Vagina (tissue), 2 donors: Measurements from ENCODE around the gene CA5A. TPM values are rescaled to one million over a fixed set of nuclear protein-coding genes. Genes with fewer than 3 reads are reported as not detected.
A peak's percentile ranks its signal among the peaks of the same experiment; 100 is the strongest.

ENCODE experiments used
- DNase-seq, 2 donors: peaks; one replicate each; pipeline ENCODE4 v3.0.0-alpha.2; 2017; ENCODE audit errors: extremely low spot score in 2 of 2
- H3K27ac ChIP-seq: fragments of 200-600 bp; sonication (generic); one replicate; pipeline ENCODE4 v1.5.1; 2019
- H3K27me3 ChIP-seq: fragments of 200-600 bp; sonication (generic); one replicate; pipeline ENCODE4 v1.5.1; 2019
- H3K36me3 ChIP-seq, 2 donors: fragments of 200-600 bp; sonication (generic); one replicate each; pipeline ENCODE4 v1.5.1; 2017 to 2019
- H3K4me1 ChIP-seq: fragments of 200-600 bp; sonication (generic); one replicate; pipeline ENCODE4 v1.5.1; 2019
- H3K4me3 ChIP-seq, 2 donors: fragments of 200-600 bp; sonication (generic); 1 replicate in 1 of 2; 2 replicates in 1 of 2; pipeline ENCODE4 v1.5.1; 2016 to 2019
- H3K9me3 ChIP-seq: fragments of 200-600 bp; sonication (generic); one replicate; pipeline ENCODE4 v1.5.1; 2019
- POLR2A ChIP-seq, 2 donors: fragments of 450-650 bp; IDR thresholded peaks; one replicate each; pipeline ENCODE4 v1.6.1; 2017; ENCODE audit warnings: antibody characterized with exemption in 2 of 2, mild to moderate bottlenecking in 2 of 2, moderate library complexity in 2 of 2
- POLR2AphosphoS5 ChIP-seq, 2 donors: sonication (generic); formaldehyde crosslinking; IDR thresholded peaks; one replicate each; pipeline ENCODE4 v1.9.0; 2017; ENCODE audit warnings: antibody characterized with exemption in 2 of 2, mild to moderate bottlenecking in 2 of 2, low read depth in 1 of 2; ENCODE audit not compliant: insufficient read depth in 1 of 2
- intact Hi-C: fragments of 100-400 bp; cut with DNase I; formaldehyde crosslinking; loops from one replicate; pipeline ENCODE4 v1.15.1; 2023
- total RNA-seq: library from RNA; depleted of rRNA; stranded (reverse); fragments of >200 nt; gene quantifications from one replicate; pipeline ENCODE4 v1.2.3, GENCODE V29; 2016
- TF ChIP-seq, protein P1 (sequence below), 3 experiments: fragments of 450-650 bp in 2 of 3; fragments of 200-600 bp in 1 of 3; sonication (generic) in 1 of 3; IDR thresholded peaks; one replicate each; pipeline ENCODE4 v1.5.1; 2017 to 2019; ENCODE audit warnings: antibody characterized with exemption in 3 of 3, mild to moderate bottlenecking in 2 of 3, moderate library complexity in 2 of 3

Gene CA5A
- total RNA-seq, 1 donor from 2014 or later: not detected

GRCh38 chr16:87953308-87954215, 17.2 kb upstream of the CA5A start:
- TF ChIP-seq POLR2AphosphoS5 (IDR thresholded peaks at IDR 0.05; ENCODE audit: insufficient read depth in 1 of 2, low read depth in 1 of 2) (no peak), POLR2A (IDR thresholded peaks at IDR 0.05) (no peak)
- TF ChIP-seq, protein P1, sequence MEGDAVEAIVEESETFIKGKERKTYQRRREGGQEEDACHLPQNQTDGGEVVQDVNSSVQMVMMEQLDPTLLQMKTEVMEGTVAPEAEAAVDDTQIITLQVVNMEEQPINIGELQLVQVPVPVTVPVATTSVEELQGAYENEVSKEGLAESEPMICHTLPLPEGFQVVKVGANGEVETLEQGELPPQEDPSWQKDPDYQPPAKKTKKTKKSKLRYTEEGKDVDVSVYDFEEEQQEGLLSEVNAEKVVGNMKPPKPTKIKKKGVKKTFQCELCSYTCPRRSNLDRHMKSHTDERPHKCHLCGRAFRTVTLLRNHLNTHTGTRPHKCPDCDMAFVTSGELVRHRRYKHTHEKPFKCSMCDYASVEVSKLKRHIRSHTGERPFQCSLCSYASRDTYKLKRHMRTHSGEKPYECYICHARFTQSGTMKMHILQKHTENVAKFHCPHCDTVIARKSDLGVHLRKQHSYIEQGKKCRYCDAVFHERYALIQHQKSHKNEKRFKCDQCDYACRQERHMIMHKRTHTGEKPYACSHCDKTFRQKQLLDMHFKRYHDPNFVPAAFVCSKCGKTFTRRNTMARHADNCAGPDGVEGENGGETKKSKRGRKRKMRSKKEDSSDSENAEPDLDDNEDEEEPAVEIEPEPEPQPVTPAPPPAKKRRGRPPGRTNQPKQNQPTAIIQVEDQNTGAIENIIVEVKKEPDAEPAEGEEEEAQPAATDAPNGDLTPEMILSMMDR (IDR thresholded peaks at IDR 0.05): no peak
- Histone ChIP-seq H3K27ac (no peak overlapping the region), H3K4me1 (peaks cover 50% of the 10 kb centered on the region), H3K36me3 (no peaks in the 10 kb centered on the region), H3K27me3 (no peaks in the 10 kb centered on the region), H3K9me3 (no peaks in the 10 kb centered on the region), H3K4me3 (no peak overlapping the region)
- DNase-seq: no peak
- intact Hi-C loops: no loop called here

- H3K27ac ChIP-seq: no peak overlapping the region
Measured at GRCh38 chr16:87952751-87953150, 16.4 kb upstream of the CA5A start.

GRCh38 chr16:87951552-87952538, 15.5 kb upstream of the CA5A start:
- no peaks in the 10 kb centered on the region for H3K36me3 ChIP-seq
- H3K9me3 ChIP-seq: no peaks in the 10 kb centered on the region
- intact Hi-C loops: no loop called here
- TF ChIP-seq POLR2AphosphoS5 (IDR thresholded peaks at IDR 0.05; ENCODE audit: insufficient read depth in 1 of 2, low read depth in 1 of 2) (no peak), POLR2A (IDR thresholded peaks at IDR 0.05) (no peak)
- TF ChIP-seq, protein P1 (IDR thresholded peaks at IDR 0.05): no peak
- peak overlapping the region; percentile 93 for H3K4me3 ChIP-seq
- peak overlapping the region; percentile 97 for H3K27ac ChIP-seq
- H3K4me1 ChIP-seq: peaks cover 47% of the 10 kb centered on the region
- no peaks in the 10 kb centered on the region for H3K27me3 ChIP-seq
- no peak for DNase-seq

More at GRCh38 chr16:87952751-87953150, 16.4 kb upstream of the CA5A start:
- Histone ChIP-seq H3K9me3 (no peaks in the 10 kb centered on the region), H3K36me3 (no peaks in the 10 kb centered on the region), H3K4me3 (peak overlapping the region; percentile 93), H3K4me1 (peaks cover 50% of the 10 kb centered on the region), H3K27me3 (no peaks in the 10 kb centered on the region)
- no peak for DNase-seq
- TF ChIP-seq, protein P1 (IDR thresholded peaks at IDR 0.05): no peak
- TF ChIP-seq POLR2A (IDR thresholded peaks at IDR 0.05) (no peak), POLR2AphosphoS5 (IDR thresholded peaks at IDR 0.05; ENCODE audit: insufficient read depth in 1 of 2, low read depth in 1 of 2) (no peak)
- intact Hi-C loops: no loop called here

DNA sequence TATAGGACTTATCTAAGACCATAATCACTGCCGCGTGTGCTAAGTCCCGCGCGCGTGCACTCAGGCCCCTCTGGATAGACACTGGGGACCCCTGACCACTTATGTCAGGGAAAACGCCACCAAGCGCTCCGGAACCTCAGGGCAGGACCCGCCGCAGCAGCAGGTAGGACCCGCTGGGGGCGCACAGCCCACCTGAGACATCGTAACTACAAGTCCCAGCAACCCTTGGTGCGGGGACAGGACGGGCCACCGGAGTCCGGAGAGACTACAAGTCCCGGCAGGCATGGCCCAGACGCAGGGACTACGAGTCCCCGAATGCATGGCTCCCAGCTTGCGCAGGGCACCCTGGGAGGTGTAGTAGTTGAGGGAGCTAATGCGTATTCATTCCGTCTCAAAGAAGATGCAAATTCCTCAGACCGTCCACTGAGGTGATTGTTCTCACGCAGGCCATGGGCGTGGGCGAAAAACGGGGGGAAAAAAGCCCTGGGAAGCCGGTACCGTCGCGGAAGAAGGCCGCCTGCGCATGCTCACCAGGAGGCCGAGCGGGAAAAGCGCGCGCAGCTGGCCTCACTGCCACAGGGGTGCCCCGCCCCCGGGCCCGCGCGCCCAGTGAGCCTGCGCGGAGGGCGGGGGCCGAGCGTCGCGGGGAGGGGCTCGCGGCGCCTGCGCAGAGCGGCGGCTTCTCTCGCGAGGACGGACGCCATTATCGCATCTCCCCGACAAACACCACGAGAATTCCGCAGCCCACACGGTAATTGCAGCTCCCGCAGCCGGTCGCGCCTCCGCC, 14.6 kb upstream of the CA5A start, which contains the start of gene BANP:
TSS of gene BANP (plus strand) at position 670 of the 787 bp plus-strand sequence. CDS start 23,682 bp downstream, outside the sequence.
- peak in 1 of 2 donors; percentile 98 for DNase-seq
- Histone ChIP-seq H3K4me1 (peaks cover 38% of the 10 kb centered on the region), H3K4me3 (peak within 1 kb of the TSS; percentile 93), H3K9me3 (no peaks in the 10 kb centered on the region), H3K27me3 (no peaks in the 10 kb centered on the region), H3K36me3 (no peaks in the 10 kb centered on the region), H3K27ac (peak within 1 kb of the TSS; percentile 97)
- intact Hi-C loops: no loop called here
- TF ChIP-seq, protein P1 (IDR thresholded peaks at IDR 0.05): peak in 1 of 3 experiments; percentile 45
- peak in 1 of 2 donors; percentile 80 for TF ChIP-seq POLR2A (IDR thresholded peaks at IDR 0.05)
- TF ChIP-seq POLR2AphosphoS5 (IDR thresholded peaks at IDR 0.05; ENCODE audit: insufficient read depth in 1 of 2, low read depth in 1 of 2): peak; percentile 84 to 90
